Stimulated activated CD8-positive, alpha-beta memory T cell treated with anti-CD3 and anti-CD28 coated beads, Interleukin-12 subunit alpha, Interleukin-12 subunit beta, amount 100 ng/mL, for 24 hours (primary cell): ENCODE measurements around the gene DNAJB6.

Experiments used
- DNase-seq: peaks from one replicate; pipeline ENCODE4 v3.0.0-alpha.2; 2020; ENCODE audit errors: extremely low read depth

Gene DNAJB6

DNA sequence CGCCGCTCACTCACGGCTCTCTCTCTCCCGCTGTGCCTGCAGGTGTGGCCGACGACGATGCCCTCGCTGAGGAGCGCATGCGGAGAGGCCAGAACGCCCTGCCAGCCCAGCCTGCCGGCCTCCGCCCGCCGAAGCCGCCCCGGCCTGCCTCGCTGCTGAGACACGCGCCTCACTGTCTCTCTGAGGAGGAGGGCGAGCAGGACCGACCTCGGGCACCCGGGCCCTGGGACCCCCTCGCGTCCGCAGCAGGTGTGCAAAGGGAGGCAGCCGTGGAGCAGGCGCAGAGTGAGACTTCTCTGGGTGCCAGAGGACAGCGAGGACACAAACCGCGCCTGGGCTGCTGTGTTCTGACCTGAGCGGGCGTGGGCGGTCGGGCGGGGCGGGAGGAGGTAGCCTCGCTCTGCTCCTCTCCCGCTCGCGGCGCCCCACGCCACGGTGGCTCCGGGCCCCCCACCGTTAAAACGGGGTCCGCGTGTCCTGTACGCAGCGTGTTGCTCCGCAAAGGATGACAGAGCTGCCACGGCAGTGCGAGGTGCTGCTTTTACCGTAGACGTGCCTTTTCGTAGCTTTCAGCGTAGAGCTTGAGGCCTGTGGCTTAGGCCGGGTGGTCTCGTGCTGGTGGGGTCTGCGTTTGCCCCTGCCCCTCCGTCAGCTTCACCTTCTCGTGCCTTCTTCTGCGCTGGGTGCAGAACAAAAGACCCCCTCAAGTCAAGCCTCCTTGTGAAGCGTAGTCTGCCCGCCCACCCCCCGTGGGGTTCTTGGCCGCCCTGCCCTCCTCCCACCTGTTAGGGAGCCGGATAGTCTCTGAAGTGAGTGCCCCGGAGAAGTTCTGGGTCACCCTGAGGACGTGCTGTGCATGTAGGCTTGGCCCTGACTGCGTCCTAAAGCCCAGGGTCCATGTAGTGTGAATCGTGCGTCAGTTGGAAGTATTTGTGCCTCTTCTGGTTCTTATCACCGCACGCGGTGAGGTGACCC, 73.2 kb downstream of the DNAJB6 start:
- no peak for DNase-seq

DNA sequence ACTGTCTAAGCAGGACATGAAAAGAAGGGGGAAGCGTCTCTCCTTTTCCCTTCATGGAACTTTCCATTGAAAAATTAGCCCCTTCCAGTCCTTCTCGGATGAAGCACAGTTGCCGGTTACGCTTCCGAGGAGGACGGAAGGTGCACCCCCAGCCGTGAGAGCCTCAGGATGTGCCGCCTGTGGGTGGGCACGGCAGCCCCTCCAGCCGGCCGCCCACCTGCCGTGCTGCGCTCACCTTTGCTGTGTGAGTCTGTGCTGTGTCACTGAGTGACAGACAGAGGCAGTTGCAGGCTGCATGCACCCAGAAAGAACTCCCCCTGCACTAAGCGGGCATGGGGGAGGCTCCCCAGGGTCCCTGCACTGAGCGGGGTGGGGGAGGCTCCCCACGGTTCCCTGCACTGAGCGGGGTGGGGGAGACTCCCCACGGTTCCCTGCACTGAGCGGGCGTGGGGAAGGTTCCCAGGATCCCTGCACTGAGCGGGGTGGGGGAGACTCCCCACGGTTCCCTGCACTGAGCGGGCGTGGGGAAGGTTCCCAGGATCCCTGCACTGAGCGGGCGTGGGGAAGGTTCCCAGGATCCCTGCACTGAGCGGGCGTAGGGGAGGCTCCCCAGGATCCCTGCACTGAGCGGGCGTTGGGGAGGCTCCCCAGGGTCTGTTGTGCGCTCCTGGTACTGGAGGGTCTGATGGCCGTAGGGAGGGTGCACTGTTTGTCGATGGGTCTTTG, 74.2 kb downstream of the DNAJB6 start:
- DNase-seq, result no peak

DNA sequence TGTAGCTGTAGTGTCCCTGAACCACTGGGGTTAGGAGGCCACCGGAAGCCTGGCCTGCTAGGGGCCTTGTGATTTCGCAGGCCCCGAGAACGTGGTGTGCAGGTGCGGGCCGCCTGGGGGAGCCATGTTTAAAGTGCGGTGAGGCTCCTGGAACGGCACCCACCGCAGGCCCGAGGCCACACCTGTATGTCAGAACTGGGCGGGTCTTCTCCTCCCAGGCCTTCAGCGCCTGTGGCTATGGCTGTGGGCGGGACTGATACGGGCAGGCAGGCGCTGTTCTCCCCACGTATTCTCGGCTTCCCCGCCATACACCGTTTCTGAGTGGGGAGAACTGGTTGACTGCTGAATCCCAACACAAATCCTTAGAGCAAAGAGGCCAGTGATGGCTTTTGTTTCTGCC, 74.8 kb downstream of the DNAJB6 start:
- no peak for DNase-seq

DNA sequence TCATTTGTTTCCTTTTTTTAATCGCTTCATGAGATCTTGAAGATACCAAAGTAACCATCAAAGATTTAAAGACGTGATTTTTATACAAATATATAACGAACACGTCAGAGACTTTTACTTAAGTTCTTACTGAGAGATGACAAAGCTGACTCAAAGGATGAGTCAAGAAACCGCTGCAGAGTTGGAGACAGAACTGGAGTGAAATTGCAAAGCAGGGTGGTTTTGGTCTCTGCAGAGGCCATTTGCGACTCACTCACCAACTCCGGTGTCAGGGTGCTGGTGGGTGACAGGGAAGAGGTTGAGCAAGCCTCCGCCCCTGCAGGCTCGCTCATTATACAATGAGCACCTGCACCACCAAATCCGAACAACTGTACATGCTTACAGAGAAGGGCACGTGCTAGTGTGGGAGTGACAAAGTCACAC, 75.2 kb downstream of the DNAJB6 start:
- DNase-seq, result peak; percentile 19

DNA sequence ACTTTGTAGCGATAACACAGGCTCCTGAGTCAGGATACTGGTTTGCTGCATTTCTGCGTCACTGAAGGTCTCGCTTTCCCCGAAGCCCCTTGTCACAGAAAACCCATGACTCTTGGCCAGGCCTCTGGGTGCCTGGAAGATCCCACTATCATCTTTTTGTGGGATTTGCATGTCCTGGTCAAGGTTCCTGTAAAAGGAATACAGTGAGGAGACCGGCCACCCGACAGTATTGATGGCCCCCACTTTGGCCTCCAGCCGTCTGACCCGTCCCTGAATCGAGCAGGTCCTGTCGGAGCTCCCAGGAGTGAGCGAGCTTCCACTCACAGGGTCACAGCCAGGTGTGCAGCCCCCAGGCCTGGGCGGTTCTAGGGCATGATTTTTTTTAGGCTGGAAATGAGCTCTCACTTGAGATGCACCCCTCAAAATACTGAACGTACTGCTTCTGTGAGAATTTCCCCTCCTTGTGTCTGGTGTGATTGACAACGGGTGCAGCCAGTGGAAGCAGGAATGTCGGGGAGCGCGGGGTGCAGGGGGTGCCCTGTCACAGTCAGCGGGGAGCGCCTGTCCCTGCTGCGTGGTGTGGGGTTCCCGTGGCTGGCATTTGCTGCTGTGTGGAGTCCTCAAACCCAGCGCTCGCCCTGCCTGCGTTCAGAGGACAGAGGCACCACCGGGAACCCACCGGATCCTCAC, 75.8 kb downstream of the DNAJB6 start:
- no peak for DNase-seq

DNA sequence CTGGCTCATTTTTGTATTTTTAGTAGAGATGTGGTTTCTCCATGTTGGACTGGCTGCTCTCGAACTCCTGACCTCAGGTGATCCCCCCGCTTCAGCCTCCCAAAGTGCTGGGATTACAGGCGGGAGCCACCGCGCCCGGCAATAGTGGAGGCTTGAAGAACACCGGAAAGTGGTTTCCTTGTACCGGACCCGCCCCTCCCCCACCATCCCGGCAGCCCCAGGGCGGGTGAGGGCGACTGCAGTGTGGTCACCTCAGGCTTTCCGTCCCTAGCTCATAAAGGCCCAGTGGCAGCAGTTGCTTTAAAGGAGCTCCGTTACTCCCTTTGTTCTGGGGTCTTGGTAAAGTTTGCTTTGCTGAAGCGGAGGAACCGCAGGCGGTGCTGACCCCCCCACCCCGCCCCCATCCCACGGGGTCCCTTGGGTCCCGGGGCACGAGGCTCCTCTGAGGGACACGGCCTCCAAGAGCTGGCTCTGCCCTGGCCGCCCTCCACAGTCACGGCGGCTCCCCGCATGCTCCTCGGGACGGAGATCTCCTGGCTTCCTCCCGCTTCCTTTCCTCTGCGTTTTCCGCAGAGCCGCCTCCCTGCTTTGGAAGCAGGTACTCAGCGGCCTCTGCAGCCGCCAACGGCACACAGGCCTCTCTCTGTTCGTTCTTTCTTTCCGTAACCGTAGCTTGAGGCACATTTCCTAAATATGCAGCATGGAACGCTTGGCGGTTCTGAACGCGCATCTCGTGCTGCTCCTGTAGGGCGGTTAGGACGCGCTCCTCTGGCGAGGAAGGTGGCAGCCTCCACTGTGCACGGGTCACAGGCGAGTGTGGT, 77.3 kb downstream of the DNAJB6 start:
- no peak for DNase-seq

DNA sequence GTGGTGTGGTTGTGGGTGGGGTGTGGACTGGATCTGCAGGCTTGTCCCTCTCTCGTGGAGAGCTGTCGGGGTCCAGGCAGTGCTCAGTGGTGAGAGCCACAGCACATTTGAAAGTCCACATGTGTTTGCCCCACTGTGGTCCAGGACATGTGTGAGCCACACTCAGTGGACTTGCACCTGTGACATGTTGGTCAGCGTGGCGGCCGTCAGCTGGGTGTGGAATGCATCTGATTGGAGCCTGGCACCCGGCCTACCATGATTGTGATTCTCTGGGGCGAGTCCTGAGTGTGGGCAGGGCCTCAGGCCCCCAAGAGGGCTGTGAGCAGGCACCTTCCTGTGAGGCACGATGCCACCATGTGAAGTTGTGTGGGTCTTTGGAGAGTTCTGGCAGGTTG, 77.9 kb downstream of the DNAJB6 start:
- DNase-seq, result no peak

DNA sequence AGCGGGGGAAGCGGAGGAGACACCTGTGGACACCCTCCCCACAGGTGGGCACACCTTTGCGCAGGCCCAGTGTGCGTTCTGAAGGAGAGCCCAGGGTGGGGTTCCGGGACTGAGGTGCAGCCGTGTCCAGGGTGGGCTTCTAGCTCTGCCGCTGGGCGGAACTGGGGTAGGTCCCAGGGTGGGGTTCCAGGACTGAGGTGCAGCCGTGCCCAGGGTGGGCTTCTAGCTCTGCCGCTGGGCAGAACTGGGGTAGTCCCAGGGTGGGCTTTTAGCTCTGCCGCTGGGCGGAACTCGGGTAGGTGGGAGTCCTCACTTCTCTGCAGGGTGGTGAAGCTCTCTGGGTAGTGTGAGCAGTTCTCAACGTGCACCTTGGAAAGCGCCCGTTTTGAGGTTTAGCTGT, 78.7 kb downstream of the DNAJB6 start:
- DNase-seq, result no peak

DNA sequence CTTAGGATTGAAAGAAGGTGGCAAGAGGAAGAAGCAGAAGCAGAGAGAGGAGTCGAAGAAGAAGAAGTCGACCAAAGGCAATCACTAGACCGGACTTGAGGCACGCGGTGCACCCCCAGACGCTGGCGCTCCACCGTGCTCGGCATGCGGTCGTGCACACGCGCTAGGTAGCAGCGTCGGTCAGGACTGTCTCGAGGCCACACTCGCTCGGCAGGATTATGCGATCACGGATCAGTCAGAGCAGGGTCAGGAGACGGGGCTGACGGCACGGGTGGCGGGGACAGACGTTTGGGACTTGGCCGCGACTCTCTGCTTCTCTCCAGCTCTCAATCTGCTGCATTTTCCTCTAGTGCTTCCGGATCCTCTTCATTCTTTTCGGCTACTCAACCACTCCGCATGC, 79.2 kb downstream of the DNAJB6 start:
- no peak for DNase-seq

DNA sequence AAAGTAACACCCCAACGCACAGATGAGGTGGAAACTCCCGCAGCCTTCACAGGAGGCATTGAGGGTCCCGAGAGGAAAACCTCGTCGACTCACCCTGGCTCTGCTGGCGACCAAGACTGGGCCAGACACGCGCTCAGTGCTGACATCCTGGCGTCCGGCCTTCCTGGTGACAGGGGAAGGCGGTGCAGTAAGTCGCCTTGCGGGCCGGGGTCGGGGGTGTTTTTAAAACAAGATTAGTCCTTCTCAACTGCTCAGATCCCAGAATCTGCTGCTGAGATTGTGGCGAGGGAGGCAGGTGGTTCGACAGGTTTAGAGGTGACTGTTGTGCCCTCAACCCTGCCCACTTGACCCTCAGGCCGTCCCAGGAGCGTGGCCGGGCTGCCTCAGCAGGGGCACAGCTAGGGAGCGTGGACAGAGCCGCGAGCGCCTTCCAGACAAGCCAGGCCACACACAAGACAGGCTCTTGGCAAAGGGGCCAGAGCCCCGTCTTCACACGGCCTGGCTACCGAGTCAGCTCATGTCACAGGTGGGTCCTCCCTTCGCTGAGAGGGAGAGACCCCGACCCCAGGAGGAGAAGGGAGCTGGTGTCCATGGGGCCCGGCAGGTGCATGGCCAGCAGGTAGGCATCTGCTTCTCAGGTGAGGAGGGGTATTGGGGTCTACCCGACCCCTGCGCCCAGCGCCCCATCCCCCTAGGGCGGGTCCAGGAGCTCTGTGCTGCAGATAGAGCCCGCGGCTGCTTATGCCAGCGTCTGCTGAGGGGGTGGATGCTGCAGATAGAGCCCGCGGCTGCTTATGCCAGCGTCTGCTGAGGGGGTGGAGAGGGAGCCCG, 81.6 kb downstream of the DNAJB6 start:
- DNase-seq, result no peak

DNA sequence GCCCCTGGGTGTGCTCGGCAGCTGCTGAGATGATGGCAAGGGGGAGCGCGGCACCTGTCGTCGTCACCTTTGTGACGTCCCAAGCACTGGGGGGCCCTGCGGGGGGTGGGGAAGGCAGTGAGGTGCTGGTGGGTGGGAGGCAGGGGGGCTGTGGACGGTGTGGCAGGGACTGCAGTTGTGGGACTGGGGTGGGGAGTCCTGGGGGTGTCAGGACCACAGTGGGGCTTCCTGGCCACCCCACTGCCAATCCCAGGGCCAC, 82.2 kb downstream of the DNAJB6 start:
- no peak for DNase-seq

DNA sequence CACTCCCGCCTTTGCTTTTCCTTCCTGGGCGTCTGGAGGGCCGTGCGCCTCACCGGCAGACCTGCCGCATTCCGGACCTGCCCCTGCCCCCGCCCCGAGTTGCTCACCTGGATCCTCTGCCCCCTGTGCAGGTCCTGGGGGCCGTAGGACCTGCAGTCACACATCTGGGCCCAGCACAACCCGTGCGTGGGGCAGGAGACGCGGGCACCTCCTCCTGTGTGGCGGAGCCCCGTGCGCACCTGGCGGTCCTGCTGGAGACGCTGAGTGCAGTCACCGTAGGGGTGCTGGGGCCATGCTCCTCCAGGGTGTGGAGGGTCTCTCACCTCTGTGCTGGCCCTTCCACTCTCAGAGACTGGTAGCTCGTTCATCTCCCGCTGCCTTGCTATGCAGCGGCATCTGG, 85.5 kb downstream of the DNAJB6 start:
- no peak for DNase-seq

DNA sequence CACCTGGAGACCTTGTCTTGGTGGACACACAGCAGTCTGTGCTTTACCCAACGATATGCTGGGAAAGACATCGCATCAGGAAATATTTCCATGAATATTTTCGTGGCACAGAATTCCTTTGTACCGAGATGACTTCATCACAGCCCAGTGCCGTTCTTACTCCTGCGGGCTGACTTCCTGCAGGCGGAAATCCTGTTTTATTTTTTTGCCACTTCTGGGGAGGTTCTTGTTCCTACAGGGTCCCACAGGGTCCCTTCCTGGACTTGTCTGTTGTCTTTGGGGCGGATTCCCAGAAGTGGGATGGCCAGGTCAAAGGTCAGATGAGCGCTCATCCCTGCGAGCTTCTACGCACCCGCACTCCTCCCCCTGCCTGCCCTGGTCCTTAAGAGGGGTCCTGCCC, 86.5 kb downstream of the DNAJB6 start:
- DNase-seq, result no peak

DNA sequence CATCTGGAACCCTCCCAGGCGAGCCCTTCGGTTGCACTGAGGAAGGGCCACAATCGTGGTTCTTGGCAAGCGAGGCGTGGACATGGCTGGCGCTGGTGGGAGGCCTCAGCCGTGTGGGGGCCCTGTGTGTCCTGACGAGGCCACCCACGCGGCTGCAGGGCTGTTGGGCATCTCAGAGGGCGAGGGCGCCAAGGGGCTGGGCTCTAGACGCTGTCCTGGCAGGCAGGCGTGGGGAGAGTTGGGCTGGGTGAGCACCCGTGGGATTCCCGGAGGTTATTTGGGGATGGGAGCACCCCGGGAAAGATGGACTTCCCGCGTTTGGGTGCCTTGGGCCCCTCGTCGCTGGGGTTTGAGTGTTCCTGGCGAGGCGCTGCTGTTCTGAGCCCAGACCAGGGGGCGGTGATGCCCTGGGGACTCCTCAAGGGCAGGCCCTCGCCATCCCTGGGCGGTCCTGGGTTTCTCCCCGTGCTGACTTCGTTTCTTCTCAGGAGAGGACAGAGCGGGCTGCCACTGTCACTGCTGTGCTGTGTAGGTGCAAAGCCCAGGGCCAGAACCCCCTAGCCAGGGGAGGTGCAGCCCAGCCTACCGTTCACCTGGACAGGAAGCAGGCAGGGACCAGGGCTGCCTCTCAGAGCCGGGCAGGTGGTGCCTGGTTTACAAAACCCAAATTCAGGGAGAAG, 87.2 kb downstream of the DNAJB6 start:
- no peak for DNase-seq

DNA sequence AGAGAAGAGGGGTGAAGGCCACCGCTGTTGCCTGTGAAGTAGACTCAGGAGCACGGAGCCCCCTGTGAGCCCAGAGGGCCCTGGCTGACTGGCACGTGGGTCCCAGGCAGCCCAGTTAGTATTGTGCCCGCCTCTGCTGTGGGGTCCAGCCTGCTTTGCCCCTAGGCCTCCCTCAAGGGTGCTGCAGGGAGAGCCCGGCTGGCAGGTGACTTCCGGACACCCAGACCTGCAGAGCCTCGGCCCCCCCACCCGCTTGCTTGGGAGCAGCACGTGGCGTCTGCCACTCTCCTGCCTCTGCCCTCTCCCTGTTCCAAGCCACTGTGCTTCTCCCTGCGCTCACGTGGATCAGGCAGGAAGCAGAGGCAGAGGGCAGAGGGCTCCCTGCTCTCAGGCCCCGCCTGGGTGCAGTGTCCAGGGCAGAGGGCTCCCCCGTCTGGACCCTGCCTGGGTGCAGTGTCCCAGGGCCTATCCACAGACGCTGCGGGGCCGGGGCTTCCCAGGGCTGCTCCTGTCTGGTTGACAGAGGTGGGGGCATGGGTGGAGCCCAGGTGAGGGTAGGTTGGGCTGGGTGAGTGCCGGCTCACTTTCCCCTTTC, 88.4 kb downstream of the DNAJB6 start:
- no peak for DNase-seq

DNA sequence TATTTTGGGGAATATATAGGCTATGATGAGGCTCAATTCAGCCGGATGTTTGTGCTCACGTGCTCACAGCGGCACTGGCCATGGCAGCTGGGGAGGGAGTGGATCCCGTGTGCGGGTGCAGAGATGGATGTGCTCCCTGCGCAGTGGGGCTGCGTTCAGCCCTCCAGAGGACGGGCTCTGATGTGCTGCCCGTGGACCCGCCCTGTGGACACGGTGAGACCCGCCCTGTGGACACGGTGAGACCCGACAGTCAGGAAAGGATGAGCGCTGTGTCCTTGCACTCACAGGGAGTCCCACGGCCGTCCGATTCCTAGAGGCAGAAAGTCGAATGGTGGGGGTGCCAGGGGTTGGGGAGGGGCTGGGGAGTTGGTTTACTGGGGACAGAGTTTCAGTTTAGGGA, 89.0 kb downstream of the DNAJB6 start:
- no peak for DNase-seq

DNA sequence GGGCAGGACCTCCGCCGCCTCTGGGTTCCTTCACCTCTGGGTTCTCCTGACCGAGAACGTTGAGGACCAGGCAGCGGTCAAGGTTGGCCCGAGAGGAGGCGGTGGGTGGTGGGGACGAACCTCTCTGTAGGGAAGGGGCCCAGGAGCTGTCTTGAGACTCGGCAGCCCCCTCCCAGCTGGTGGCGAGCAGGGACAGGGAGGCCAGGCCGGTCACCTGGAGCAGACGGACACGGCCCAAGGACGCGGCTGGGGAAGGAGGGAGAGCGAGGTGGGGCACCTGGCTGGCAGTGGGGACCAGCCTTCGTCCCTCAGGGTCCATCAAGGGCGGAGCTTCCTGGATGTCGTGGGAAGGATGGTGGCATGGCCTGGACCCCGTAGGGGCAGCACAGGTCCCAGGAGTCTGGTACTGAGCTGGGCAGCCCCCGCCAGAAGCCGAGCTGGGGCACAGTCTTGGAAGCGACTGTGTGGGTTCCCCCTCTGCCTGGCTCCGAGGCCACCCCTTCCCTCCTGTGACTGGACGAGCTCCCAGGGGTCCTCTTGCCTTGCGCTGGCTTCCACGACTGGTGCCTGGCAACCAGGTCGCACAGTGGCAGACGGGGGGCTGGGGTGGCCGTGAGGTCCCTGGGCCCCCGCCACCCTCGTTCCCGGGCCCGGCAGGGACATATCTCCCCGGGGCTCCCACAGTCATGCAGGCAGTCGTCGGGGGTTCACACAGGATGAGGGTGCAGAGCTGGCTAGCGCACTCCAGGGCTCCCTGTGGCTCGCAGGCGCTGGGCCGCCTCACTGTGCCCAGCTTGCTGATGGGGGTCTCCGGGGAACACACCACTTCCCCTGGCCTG, 89.9 kb downstream of the DNAJB6 start:
- DNase-seq, result no peak

DNA sequence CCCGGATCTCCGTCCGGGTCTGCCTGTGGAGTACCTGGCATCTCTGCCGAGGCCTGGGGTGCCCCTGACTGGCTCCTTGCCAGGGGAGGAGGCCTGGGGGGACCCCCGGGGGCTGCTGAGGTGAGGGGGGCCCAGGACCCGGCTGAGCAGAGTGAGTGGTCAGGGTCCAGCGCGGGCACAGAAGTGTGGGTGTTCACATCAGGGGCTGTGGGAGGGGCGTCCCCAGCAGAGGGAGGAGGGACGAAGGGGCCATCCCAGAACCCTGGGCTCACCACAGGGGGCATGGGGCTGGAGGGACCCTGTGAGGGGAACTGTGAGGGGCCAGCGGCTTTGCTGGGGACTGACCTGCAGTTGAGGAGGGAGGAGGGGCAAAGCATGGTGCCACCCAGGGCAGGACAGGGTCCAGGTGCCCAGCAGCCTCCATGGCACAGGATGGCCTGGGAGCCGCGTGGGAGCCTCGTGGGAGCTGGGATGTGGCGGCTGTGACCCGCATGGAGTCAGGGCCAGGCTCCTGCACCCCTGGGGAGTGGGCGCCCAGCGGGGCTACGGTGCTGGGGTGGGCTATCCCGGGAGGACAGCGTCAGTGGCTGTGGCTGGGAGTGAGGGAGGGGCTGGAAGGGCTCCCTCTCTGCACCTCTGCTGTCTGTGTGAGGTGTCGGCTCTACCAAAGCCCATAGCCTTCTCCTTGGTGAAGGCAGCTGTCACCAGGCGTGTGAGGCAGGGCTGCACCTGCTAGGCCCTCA, 91.2 kb downstream of the DNAJB6 start:
- no peak for DNase-seq
